GF-D8 (cell line): Measurements from ENCODE around the gene UBE2E2.

Source experiments
- DNase-seq: peaks from one replicate; lab custom pipeline; 2025; lab: John Stamatoyannopoulos, UW

Gene UBE2E2

DNA sequence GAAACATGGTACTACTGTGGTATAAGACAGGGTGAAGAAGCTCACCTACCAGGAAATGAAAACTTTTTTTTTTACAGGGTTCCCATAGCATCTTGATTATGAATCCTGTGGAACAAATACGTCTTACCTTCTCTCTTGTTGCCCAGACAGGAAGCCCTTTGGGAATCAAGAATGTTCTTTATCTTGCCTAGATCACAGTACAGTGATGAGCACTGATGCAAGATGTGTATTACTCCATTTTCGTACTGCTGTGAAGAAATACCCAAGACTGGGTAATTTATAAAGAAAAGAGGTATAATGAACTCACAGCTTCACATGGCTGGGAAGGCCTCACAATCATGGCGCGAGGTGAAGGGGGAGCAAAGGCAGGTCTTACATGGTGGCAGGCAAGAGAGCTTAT lies 281.3 kb downstream of the UBE2E2 start:
- DNase-seq = no peak

DNA sequence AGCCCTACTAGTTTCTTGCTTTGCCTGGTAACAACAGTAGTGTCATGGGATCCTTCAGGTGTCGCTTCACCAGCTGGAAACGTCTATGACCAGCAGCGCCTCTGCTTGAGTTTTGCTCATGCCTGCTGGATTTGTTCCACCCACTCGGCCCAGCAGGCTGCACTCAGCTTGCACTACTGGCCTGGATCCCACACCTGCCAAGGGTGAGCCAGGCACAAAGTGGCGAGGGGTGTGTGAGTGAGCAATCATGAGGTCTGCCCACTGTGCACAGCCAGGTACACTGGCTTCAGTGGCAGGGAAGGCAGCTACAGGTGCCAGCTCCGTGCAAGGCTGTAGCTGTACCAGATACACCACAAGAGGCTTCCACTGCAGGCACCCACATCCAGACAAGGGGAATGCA lies 282.8 kb downstream of the UBE2E2 start:
- DNase-seq = no peak

GRCh38 chr3:23487015-23487414 lies 283.9 kb downstream of the UBE2E2 start:
- no peak for DNase-seq

DNA sequence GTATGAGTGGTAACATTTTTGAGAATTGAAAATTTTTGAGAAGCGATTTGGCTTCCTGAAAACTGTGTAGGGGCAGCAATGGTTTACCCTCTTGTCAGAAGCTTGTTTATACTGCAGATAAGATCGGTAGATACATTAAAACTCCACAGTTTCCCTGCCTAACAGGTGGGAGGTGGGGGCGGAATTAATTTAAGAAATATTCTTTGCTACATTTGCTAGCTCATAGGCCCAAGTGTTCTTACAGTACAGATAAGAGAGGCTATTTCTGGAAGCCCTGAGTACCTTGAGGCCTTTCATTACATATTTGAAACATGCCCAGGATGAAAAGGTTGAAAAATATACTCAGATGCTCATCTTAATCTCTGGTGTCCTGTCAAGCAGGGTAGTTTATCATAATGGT lies 285.5 kb downstream of the UBE2E2 start:
- no peak for DNase-seq

DNA sequence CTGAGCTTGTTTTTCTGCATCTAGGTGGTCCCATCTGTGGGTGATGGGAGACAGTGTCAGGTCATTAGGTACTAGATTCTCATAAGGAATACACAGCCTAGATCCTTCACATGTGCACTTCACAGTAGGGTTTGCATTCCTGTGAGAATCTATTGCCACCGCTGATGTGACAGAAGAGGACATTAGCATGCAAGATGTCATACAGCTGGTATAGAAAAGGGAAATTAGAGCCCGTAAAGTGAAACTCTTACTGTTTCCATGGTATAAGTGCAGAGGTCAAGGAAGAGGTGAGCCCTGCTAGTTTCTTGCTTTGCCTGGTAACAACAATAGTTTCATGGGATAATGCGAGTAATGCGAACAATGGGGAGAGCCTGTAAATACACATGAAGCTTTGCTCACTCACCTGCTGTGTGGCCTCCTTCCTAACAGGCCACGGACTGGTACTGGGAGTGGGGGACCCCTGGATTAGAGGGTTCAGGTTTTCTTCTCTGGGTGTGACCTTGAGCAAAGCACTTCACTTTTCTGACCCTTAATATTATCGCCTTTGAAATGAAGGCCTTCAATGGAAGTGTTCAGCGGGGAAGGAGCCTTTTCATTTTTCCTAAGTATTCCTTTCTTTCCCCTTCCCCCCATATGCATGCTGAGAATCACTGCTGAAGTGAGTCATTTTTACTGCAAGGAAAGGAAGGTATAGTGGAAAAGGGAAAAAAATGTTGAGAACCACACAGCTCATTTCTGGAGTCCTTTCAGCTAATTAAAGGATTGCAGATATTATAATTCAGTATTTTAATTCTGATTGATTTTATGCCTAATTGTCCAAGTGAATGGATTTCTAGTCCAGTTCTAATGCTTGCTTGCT lies 286.4 kb downstream of the UBE2E2 start:
- DNase-seq = no peak

DNA sequence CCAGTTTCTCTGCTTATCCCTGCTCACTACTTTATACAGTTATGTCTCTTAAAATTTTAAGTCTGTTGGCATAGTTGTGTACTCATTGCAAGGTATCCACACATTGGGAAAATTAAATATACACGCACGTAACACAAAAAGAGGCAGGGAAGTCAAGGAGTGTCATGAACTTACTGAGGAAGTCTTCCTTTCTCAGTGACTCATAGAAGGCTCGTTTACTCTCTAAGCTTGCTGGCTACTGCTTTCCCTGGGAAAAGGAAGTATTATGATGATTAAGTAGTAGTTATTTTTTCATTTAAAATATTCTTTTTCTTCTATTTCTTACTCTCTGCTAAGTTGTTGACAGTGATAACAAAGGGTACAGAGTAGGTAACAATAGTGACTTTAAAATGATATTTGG lies 287.3 kb downstream of the UBE2E2 start:
- no peak for DNase-seq

DNA sequence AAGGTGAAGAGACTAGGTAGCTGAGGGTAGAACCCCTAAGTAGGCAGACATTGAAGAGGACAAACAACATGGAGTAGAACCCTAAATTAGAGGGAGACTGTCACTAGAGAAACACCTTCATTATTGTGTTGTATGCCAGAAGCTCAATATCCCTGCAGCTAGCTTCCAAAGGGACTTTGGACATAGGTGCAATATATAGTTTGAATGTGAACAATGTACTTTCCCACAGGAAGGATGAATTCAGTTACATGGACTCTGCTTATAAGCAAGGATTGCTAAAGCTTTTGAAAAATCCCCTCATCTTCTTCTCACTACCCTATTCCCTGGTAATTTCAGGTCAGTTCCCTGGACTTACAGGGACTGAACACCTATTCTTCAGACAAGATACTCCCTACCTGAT lies 288.9 kb downstream of the UBE2E2 start:
- DNase-seq = no peak

- no peak for DNase-seq
Observed at GRCh38 chr3:23493889-23494288, 290.8 kb downstream of the UBE2E2 start.

- no peak for DNase-seq
Observed at GRCh38 chr3:23494967-23495366, 291.8 kb downstream of the UBE2E2 start.

DNA sequence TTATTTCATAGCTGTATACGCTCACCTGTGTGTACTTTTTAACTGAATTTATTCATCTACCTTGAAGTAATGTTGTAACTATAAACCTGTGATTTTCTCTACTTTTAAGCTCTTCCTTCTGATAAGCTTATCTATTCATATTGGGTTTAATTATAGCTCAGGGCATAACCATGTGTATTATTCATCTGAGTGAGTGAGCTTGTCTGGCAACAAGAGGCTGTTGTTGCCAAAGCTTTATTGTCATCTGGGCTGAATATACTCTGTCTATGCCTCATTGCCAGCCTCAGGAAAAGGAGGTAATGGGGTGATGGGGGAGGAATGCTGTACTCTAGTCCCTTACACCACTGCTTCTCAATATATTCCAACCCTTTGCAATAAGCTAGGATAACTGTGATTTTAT lies 292.4 kb downstream of the UBE2E2 start:
- DNase-seq = no peak

DNA sequence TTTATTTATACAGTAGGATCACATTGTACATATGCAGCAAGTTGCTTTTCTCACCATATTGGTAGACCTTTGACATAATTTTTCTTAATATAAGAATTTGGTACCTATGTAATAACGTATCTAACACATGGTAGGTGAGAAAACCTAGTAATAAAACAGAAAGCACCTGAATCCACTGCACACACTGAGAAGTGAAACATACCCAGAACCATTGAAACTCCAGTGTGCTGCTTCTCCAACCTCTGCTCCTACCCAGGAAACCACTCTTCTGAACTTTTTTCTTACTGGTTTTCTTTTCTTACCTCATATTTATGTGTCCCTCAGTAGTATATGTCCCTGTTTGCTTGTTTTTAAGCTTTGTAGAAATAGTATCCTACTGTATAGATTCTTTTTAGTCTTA lies 293.0 kb downstream of the UBE2E2 start:
- no peak for DNase-seq

GRCh38 chr3:23497156-23497555 lies 294.0 kb downstream of the UBE2E2 start:
- no peak for DNase-seq

DNA sequence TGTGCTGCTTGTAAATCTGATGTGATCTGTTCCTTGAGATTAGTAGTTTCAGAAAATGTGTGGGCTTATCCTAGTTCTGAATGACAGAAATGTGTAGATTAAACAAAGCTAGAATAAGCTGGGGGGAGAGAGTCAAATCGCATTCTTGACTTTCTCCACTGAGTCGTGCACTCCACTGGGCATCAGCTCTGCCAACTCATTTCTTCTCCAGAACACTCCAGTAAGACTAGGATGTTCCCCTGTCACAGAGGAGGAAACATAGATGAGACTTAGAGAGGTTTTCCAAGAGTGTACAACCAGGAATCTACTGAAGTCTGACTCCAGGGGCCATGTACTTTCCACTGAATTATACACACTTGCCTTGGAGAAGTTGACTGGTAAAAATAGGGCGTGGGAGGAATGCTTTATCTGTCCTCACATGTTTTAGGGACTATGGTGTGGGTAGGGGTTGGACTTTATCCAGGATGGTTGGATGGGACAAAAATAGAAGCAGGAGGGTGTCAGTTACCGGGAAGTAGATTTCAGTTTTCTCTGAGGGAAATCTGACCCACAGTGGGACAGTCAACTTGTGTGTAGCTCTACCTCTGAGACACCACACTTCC lies 298.2 kb downstream of the UBE2E2 start:
- no peak for DNase-seq

GRCh38 chr3:23508464-23508863 lies 305.3 kb downstream of the UBE2E2 start:
- no peak for DNase-seq

- DNase-seq = no peak
Observed at GRCh38 chr3:23518441-23518840, 315.3 kb downstream of the UBE2E2 start.

DNA sequence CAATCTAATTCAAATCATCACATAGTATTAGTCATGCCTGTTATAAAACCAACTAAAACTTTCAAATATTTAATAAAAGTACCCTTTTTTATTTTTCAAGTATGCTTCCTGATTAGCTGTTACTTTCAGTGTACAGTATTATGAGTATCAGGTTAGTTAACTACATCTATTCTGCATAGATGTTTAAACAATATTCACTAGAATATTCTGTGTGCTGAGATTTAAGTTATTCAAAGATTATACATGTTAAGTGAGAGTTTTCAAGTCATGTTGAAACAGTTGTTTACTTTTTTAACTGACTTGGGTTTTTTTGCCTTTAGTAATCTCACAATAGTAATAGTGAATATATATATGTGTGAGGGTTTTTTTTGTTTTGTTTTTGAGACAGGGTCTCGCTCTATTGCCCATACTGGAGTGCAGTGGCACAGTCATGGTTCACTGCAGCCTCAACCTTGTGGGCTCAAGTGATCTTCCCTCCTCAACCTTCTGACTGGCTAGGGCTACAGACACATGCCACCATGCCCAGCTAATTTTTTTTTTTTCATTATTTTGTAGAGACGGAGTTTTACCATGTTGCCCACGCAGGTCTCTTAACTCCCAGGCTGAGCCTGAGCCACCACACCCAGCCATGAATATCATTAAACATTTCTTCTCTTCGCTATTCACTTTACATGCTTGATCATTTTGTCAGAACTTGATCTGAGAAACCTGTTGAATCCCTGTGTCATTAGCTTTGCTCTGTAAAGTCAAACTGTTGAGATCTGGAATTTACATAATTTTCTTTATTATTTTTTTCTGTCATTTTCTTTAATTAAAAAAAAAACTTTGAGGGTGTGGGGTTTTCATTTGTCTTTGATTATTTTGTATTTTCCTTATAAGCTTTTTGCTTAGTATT lies 316.4 kb downstream of the UBE2E2 start:
- DNase-seq = no peak

- DNase-seq = no peak
Observed at GRCh38 chr3:23527326-23527725, 324.2 kb downstream of the UBE2E2 start.

DNA sequence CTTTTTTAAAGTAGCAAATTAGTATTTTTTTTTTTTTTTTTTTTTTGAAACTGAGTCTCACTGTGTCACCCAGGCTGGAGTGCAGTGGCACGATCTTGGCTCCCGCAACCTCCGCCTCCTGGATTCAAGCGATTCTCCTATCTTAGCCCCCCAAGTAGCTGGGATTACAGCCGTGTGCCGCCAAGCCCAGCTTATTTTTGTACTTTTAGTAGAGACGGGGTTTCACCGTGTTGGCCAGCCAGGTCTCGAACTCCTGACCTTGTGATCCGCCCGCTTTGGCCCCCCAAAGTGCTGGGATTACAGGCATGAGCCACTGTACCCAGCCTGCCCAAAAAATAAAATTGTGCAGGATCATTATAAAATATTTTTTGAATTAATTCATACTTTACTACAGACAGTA lies 330.5 kb downstream of the UBE2E2 start:
- no peak for DNase-seq

- no peak for DNase-seq
Observed at GRCh38 chr3:23533996-23534395, 330.9 kb downstream of the UBE2E2 start.

DNA sequence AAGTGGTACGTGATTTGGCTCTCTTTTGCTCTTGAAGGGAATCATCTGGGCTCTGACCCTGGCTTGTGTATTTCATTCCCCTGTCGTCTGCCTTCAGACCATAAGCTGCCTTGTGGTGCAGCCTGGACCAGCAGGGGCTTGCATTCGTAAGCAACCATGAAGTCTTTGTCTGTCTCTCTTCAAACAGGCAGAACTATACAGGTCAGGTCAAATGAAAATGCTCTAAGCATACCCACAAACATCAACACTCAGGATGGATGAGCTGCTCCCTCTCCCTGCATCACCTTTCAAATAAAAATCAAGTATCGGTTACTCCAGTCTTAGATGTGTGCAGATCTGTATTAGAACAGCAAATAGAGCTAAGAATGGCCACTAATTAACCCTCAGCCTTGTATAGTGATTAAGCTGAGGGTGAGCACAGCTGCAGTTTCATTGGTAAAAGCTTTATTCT lies 334.0 kb downstream of the UBE2E2 start:
- no peak for DNase-seq

DNA sequence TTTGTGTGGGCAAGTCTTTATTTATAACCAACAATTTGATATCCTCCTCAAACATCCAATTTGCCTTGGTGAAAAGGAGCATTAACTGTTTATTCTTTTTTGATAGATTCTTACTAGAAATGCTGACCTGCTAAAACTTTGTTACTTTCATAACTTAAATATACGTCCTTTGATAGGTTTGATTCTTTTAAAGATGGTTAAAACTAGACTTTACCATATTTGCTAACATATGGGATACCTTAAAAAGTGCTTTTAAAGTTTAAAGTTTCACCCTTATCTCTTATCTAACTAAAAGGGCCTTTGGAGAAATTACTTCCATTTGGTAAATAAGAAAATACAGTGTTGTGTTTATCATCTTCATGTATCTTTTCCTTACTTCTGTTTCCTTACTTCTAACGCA lies 336.1 kb downstream of the UBE2E2 start:
- no peak for DNase-seq

DNA sequence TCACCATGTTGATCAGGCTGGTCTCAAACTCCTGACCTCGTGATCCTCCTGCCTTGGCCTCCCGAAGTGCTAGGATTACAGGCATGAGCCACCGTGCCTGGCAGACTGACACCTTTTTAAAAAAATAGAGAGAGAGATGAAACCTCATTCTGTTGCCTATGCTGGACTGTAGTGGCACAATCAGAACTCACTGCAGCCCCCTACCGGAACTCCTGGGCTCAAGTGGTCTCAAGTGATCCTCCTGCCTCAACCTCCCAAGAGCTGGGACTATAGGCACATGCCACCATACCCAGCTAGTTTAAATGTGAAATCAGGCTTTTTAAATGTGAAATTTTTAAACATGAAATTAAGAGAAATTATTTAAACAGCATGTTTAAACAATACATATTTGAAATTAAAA lies 337.5 kb downstream of the UBE2E2 start:
- DNase-seq = no peak

GRCh38 chr3:23542079-23542478 lies 339.0 kb downstream of the UBE2E2 start:
- DNase-seq = no peak
